GM12878 (cell line): ENCODE data around the gene NF1.

Experiments
- ASH2L ChIP-seq: fragments of 300-600, 200-600 bp; sonication (generic); IDR thresholded peaks from 2 replicates; pipeline ENCODE4 v1.6.1; 2017; ENCODE audit warnings: low read depth, mild to moderate bottlenecking, borderline replicate concordance
- HDAC2 ChIP-seq: fragments of 200-600 bp; sonication (generic); IDR thresholded peaks from 2 replicates; pipeline ENCODE4 v1.6.1; 2017
- MAX ChIP-seq: IDR thresholded peaks from 2 replicates; pipeline ENCODE4 v1.6.1; 2012; ENCODE audit warnings: low read depth, low read length, improper control_type of control experiment
- POLR2A ChIP-seq: IDR thresholded peaks from 2 replicates; pipeline ENCODE4 v1.6.1; 2011; ENCODE audit warnings: low read depth, mild to moderate bottlenecking, low read length
- ZBTB33 ChIP-seq: fragments of 450-650 bp; IDR thresholded peaks from 2 replicates; pipeline ENCODE4 v1.6.1; 2017; ENCODE audit warnings: mild to moderate bottlenecking
- TF ChIP-seq, protein P1 (sequence below), 3 experiments: IDR thresholded peaks in 2 of 3; conservative IDR thresholded peaks in 1 of 3; 2 replicates each; pipeline ENCODE4 v1.5.1; 2011; ENCODE audit warnings: low read depth in 3 of 3, low read length in 3 of 3, mild to moderate bottlenecking in 3 of 3, control low read depth in 2 of 3, moderate library complexity in 2 of 3, inconsistent platforms in 1 of 3, mixed read lengths in 1 of 3; ENCODE audit not compliant: control insufficient read depth in 2 of 3, insufficient read depth in 1 of 3; ENCODE audit errors: extremely low read depth in 1 of 3
- TF ChIP-seq, protein P2 (sequence below): IDR thresholded peaks from 2 replicates; pipeline ENCODE4 v1.6.1; 2011; ENCODE audit warnings: borderline replicate concordance, low read depth, mild to moderate bottlenecking, moderate library complexity, mixed read lengths, low read length; ENCODE audit not compliant: insufficient read depth; ENCODE audit errors: extremely low read length

DNA sequence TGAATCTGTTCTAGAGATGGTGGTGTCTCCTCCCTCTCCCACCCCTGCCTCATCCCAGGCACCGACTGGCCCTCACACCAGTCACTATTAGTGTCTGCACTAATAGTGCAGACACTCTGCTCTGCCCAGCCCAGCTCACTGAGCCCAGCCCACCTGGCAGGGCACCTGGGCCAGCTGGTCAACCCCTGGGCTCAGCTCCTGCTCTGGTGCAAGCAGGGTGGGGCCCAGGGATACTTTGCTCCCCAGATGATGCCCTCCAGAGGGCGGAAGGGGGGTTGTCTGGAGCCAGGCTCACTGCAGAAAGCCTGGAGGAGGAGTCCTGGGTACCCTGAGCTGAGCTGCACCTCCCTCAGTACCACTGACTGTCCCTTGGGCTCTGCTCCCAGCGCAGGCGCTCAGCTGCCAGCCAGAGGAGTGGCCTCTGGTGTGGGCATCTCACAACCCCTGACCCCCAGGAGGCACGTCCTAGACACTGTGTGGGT is 311.2 kb downstream of the NF1 start:
- TF ChIP-seq MAX = no peak
- TF ChIP-seq POLR2A = no peak
- TF ChIP-seq, protein P1, sequence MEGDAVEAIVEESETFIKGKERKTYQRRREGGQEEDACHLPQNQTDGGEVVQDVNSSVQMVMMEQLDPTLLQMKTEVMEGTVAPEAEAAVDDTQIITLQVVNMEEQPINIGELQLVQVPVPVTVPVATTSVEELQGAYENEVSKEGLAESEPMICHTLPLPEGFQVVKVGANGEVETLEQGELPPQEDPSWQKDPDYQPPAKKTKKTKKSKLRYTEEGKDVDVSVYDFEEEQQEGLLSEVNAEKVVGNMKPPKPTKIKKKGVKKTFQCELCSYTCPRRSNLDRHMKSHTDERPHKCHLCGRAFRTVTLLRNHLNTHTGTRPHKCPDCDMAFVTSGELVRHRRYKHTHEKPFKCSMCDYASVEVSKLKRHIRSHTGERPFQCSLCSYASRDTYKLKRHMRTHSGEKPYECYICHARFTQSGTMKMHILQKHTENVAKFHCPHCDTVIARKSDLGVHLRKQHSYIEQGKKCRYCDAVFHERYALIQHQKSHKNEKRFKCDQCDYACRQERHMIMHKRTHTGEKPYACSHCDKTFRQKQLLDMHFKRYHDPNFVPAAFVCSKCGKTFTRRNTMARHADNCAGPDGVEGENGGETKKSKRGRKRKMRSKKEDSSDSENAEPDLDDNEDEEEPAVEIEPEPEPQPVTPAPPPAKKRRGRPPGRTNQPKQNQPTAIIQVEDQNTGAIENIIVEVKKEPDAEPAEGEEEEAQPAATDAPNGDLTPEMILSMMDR (IDR thresholded peaks at IDR 0.05 in 2 of 3, conservative IDR thresholded peaks at IDR 0.05 in 1 of 3; ENCODE audit: control insufficient read depth in 2 of 3, extremely low read depth in 1 of 3, insufficient read depth in 1 of 3, low read depth in 3 of 3, low read length in 3 of 3) = no peak
- no peak for TF ChIP-seq ASH2L
- TF ChIP-seq, protein P2, sequence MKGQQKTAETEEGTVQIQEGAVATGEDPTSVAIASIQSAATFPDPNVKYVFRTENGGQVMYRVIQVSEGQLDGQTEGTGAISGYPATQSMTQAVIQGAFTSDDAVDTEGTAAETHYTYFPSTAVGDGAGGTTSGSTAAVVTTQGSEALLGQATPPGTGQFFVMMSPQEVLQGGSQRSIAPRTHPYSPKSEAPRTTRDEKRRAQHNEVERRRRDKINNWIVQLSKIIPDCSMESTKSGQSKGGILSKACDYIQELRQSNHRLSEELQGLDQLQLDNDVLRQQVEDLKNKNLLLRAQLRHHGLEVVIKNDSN = no peak
- no peak for TF ChIP-seq ZBTB33
- TF ChIP-seq HDAC2 = no peak
